ENCODE measurements around the gene CCDC158.
"Not testable (repeated sequence)": the region's sequence is repeated elsewhere in the genome, so short reads cannot be mapped to it uniquely, and the experiment has no call there.

CCDC158 gene

GRCh38 chr4:76364763-76365162 is 56.2 kb downstream of the CCDC158 start:
- DNase-seq, result no peak

GRCh38 chr4:76363556-76364290 is 57.2 kb downstream of the CCDC158 start:
- DNase-seq, result no peak

- DNase-seq, result no peak
Measured at GRCh38 chr4:76361689-76362412, 59.1 kb downstream of the CCDC158 start.

GRCh38 chr4:76359881-76360466 is 61.0 kb downstream of the CCDC158 start:
- not testable (repeated sequence) for DNase-seq

- DNase-seq, result no peak
Measured at GRCh38 chr4:76357981-76358380, 63.0 kb downstream of the CCDC158 start.

GRCh38 chr4:76354517-76355473 is 66.1 kb downstream of the CCDC158 start:
- no peak for DNase-seq

- DNase-seq, result no peak
Measured at GRCh38 chr4:76342803-76343202, 78.1 kb downstream of the CCDC158 start.

GRCh38 chr4:76342191-76342590 is 78.8 kb downstream of the CCDC158 start:
- no peak for DNase-seq

- DNase-seq, result no peak
Measured at GRCh38 chr4:76341063-76341462, 79.9 kb downstream of the CCDC158 start.

- DNase-seq, result no peak
Measured at GRCh38 chr4:76339364-76339763, 81.6 kb downstream of the CCDC158 start.

GRCh38 chr4:76334885-76335284 is 86.1 kb downstream of the CCDC158 start:
- no peak for DNase-seq

- no peak for DNase-seq
Measured at GRCh38 chr4:76326515-76326914, 94.4 kb downstream of the CCDC158 start.

GRCh38 chr4:76325072-76325471 is 95.9 kb downstream of the CCDC158 start:
- no peak for DNase-seq

GRCh38 chr4:76322236-76322635 is 98.7 kb downstream of the CCDC158 start:
- no peak for DNase-seq

- DNase-seq, result no peak
Measured at GRCh38 chr4:76316131-76316530, 104.8 kb downstream of the CCDC158 start.

- DNase-seq, result no peak
Measured at GRCh38 chr4:76315267-76315918, 105.5 kb downstream of the CCDC158 start.

GRCh38 chr4:76313547-76313946 is 107.4 kb downstream of the CCDC158 start:
- no peak for DNase-seq

- no peak for DNase-seq
Measured at GRCh38 chr4:76312457-76312856, 108.5 kb downstream of the CCDC158 start.

GRCh38 chr4:76311896-76312331 is 109.0 kb downstream of the CCDC158 start:
- no peak for DNase-seq

GRCh38 chr4:76310683-76311082 is 110.3 kb downstream of the CCDC158 start:
- DNase-seq, result no peak

GRCh38 chr4:76309939-76310550 is 110.9 kb downstream of the CCDC158 start:
- DNase-seq, result no peak

GRCh38 chr4:76308548-76308947 is 112.4 kb downstream of the CCDC158 start:
- peak; percentile 29 for DNase-seq
